Upper lobe of left lung (tissue), 6 donors: Measurements from ENCODE around the gene COX19. TPM values are rescaled to one million over a fixed set of nuclear protein-coding genes. Genes with fewer than 3 reads are reported as not detected.
"Not testable (repeated sequence)": the region's sequence is repeated elsewhere in the genome, so short reads cannot be mapped to it uniquely, and the experiment has no call there.

Experiments used
- ATAC-seq, 2 donors: fragments of 200-7000 bp; cut with Tn5 transposase; one replicate each; pipeline ENCODE4 v1.9.1; 2022; ENCODE audit warnings: mild to moderate bottlenecking in 2 of 2, moderate library complexity in 2 of 2; ENCODE audit not compliant: low FRiP score in 2 of 2
- DNase-seq, 2 donors: peaks; one replicate each; pipeline ENCODE4 v3.0.0-alpha.2; 2019 to 2020
- H3K27ac ChIP-seq, 4 donors: fragments of 200-600 bp; sonication (generic); one replicate each; pipeline ENCODE4 v1.5.1; 2016 to 2019
- H3K27me3 ChIP-seq, 4 donors: fragments of 200-600 bp; sonication (generic); one replicate each; pipeline ENCODE4 v1.5.1; 2017 to 2019
- H3K36me3 ChIP-seq, 4 donors: fragments of 200-600 bp; sonication (generic); one replicate each; pipeline ENCODE4 v1.5.1; 2016 to 2019
- H3K4me1 ChIP-seq, 4 donors: fragments of 200-600 bp; sonication (generic); one replicate each; pipeline ENCODE4 v1.5.1; 2018 to 2019
- H3K4me3 ChIP-seq, 4 donors: fragments of 200-600 bp; sonication (generic); one replicate each; pipeline ENCODE4 v1.5.1; 2017 to 2019; ENCODE audit warnings: mild to moderate bottlenecking in 2 of 4, moderate library complexity in 1 of 4
- H3K9me3 ChIP-seq, 4 donors: fragments of 200-600 bp; sonication (generic); one replicate each; pipeline ENCODE4 v1.5.1; 2018 to 2019
- CTCF ChIP-seq, 6 experiments: fragments of 450-650 bp in 4 of 6; fragments of 200-600 bp in 2 of 6; sonication (generic) in 2 of 6; IDR thresholded peaks; one replicate each; pipeline ENCODE4 v1.5.1; 2016 to 2019; ENCODE audit warnings: antibody characterized with exemption in 6 of 6
- EP300 ChIP-seq, 4 donors: sonication (generic); formaldehyde crosslinking; IDR thresholded peaks; one replicate each; pipeline ENCODE4 v1.5.1; 2017; ENCODE audit warnings: antibody characterized with exemption in 4 of 4, control low read depth in 2 of 4
- POLR2A ChIP-seq, 4 donors: fragments of 450-650 bp; IDR thresholded peaks; one replicate each; pipeline ENCODE4 v1.5.1; 2016 to 2017; ENCODE audit warnings: antibody characterized with exemption in 4 of 4, mild to moderate bottlenecking in 2 of 4
- POLR2AphosphoS5 ChIP-seq, 2 donors: sonication (generic); formaldehyde crosslinking; IDR thresholded peaks; one replicate each; pipeline ENCODE4 v1.5.1; 2017; ENCODE audit warnings: antibody characterized with exemption in 2 of 2
- WGBS, 2 donors: methylation state at CpG; one replicate each; pipeline ENCODE4 v1.1.5; 2017 to 2018; 5-methylcytosine and 5-hydroxymethylcytosine counted together
- total RNA-seq, 6 donors: library from RNA; depleted of rRNA in 4 of 6; stranded (reverse); fragments of >200 nt in 4 of 6; gene quantifications; one replicate each; pipeline versions ENCODE4 v1.1.0 to v1.2.1, GENCODE V29; 2016 to 2021
- donor health status: DM: no; HTN: no; CAD: no; lungs with moderate emphysema.
- donor health status: DM: no; HTN: yes; CAD: no; lungs with severe emphysema.

The COX19 gene
- total RNA-seq, 6 donors from 2014 or later = 9.1 to 25.1 (median 11.5) TPM

- H3K36me3 ChIP-seq = peaks cover 0 to 32% (median 19%) of the 10 kb centered on the region in 4 donors
- no peak overlapping the region for H3K27ac ChIP-seq
- ATAC-seq = no peak
- no peak overlapping the region for H3K4me3 ChIP-seq
- 94 to 95% methylated on average over 32 to 37 of the region's 37 CpGs for WGBS, 2 donors
- no peak for DNase-seq
- H3K4me1 ChIP-seq = peaks cover 0 to 5% (median 0%) of the 10 kb centered on the region in 4 donors
- TF ChIP-seq POLR2A (IDR thresholded peaks at IDR 0.05) (no peak), EP300 (IDR thresholded peaks at IDR 0.05) (no peak), POLR2AphosphoS5 (IDR thresholded peaks at IDR 0.05) (no peak), CTCF (IDR thresholded peaks at IDR 0.05) (no peak)
- no peaks in the 10 kb centered on the region for H3K9me3 ChIP-seq
- no peaks in the 10 kb centered on the region for H3K27me3 ChIP-seq
Measured at GRCh38 chr7:1008733-1009363, 33.5 kb upstream of the COX19 start.

DNA sequence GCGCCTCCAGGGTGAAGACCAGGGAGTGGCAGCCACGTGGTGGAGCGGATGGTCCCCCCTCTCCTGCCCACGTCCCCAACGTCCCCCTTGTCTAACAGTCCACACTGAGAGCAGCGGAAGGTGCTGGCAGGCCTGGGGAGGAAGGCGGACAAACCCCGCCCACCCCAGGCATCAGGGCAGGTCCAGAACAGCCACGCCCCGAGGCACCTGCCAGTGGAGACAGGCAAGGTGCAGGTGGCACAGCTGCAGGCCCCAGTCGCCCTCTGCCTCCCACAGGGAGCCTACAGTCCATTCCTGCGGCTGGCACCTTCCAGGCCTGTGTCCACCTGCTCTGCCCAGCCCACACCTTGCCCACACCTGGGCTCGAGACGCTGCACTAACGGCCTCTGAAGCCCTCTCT lies 32.6 kb upstream of the COX19 start:
- H3K4me3 ChIP-seq = no peak overlapping the region
- H3K9me3 ChIP-seq = no peaks in the 10 kb centered on the region
- H3K27me3 ChIP-seq = no peaks in the 10 kb centered on the region
- WGBS, 2 donors = 88 to 94% methylated on average over 9 to 14 of the region's 15 CpGs
- ATAC-seq (no peak), DNase-seq (no peak)
- TF ChIP-seq POLR2AphosphoS5 (IDR thresholded peaks at IDR 0.05) = no peak
- TF ChIP-seq CTCF (IDR thresholded peaks at IDR 0.05) = no peak
- TF ChIP-seq POLR2A (IDR thresholded peaks at IDR 0.05) = no peak
- no peak for TF ChIP-seq EP300 (IDR thresholded peaks at IDR 0.05)
- peaks cover 0 to 5% (median 0%) of the 10 kb centered on the region in 4 donors for H3K4me1 ChIP-seq
- no peak overlapping the region for H3K27ac ChIP-seq
- H3K36me3 ChIP-seq = peaks cover 0 to 32% (median 20%) of the 10 kb centered on the region in 4 donors

DNA sequence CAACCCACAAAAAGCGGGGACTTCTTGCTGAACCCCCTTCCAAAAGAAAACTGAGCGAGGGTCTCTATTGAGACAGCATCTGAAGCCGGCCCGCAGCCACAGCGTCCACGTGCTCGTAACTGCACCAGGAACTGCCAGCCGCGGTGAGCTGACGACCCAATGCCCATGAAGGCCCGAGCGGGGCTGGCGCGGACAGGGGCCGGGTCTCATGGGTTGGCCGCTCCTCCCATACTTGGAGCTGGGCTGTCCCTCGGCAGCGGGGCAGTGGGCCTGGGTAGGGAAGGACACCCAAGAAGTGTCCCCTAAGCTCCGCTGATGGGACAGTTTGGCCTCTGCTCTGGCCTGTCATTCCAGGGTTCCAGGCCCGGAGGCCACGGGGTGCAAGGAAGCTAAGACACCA lies 30.0 kb upstream of the COX19 start:
- H3K4me1 ChIP-seq = no peaks in the 10 kb centered on the region
- WGBS, 2 donors = 90 to 94% methylated on average over 7 to 21 of the region's 21 CpGs
- no peaks in the 10 kb centered on the region for H3K27me3 ChIP-seq
- ATAC-seq (no peak), DNase-seq (peak in 1 of 2 donors; percentile 74)
- peaks cover 0 to 32% (median 20%) of the 10 kb centered on the region in 4 donors for H3K36me3 ChIP-seq
- no peak overlapping the region for H3K4me3 ChIP-seq
- H3K9me3 ChIP-seq = no peaks in the 10 kb centered on the region
- TF ChIP-seq POLR2A (IDR thresholded peaks at IDR 0.05) (no peak), CTCF (IDR thresholded peaks at IDR 0.05) (no peak), POLR2AphosphoS5 (IDR thresholded peaks at IDR 0.05) (no peak), EP300 (IDR thresholded peaks at IDR 0.05) (no peak)
- H3K27ac ChIP-seq = no peak overlapping the region

- no peak for ATAC-seq
- Histone ChIP-seq H3K27ac (no peak overlapping the region), H3K4me1 (no peaks in the 10 kb centered on the region), H3K4me3 (no peak overlapping the region), H3K9me3 (no peaks in the 10 kb centered on the region), H3K27me3 (no peaks in the 10 kb centered on the region), H3K36me3 (peaks cover 0 to 32% (median 20%) of the 10 kb centered on the region in 4 donors)
- 89 to 94% methylated on average over 25 to 27 of the region's 32 CpGs for WGBS, 2 donors
- TF ChIP-seq CTCF (IDR thresholded peaks at IDR 0.05) (no peak), POLR2AphosphoS5 (IDR thresholded peaks at IDR 0.05) (no peak), POLR2A (IDR thresholded peaks at IDR 0.05) (no peak), EP300 (IDR thresholded peaks at IDR 0.05) (no peak)
- DNase-seq = peak in 1 of 2 donors; percentile 67
Measured at GRCh38 chr7:1004018-1004852, 28.9 kb upstream of the COX19 start.

DNA sequence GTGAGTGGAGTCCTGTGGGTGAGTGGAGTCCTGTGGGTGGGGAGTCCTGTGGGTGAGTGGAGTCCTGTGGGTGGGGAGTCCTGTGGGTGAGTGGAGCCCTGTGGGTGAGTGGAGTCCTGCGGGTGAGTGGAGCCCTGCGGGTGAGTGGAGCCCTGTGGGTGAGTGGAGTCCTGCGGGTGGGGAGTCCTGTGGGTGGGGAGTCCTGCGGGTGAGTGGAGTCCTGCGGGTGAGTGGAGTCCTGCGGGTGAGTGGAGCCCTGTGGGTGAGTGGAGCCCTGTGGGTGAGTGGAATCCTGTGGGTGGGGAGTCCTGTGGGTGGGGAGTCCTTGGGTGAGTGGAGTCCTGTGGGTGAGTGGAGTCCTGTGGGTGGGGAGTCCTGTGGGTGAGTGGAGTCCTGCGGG lies 27.1 kb upstream of the COX19 start:
- WGBS, 2 donors = 67% methylated on average over 3 of the region's 7 CpGs; no CpG with 5 or more reads in 1 of the 2 donors
- H3K9me3 ChIP-seq, H3K27me3 ChIP-seq, H3K4me1 ChIP-seq, H3K27ac ChIP-seq, ATAC-seq, H3K4me3 ChIP-seq: not testable (repeated sequence)
- peaks cover 0 to 25% (median 16%) of the 10 kb centered on the region in 4 donors for H3K36me3 ChIP-seq
- peak in 1 of 2 donors; percentile 27 for DNase-seq

DNA sequence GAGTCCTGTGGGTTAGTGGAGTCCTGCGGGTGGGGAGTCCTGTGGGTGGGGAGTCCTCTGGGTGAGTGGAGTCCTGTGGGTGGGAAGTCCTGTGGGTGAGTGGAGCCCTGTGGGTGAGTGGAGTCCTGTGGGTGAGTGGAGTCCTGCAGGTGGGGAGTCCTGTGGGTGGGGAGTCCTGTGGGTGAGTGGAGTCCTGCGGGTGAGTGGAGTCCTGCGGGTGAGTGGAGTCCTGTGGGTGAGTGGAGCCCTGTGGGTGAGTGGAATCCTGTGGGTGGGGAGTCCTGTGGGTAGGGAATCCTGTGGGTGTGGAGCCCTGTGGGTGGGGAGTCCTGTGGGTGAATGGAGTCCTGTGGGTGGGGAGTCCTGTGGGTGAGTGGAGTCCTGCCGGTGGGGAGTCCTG lies 26.7 kb upstream of the COX19 start:
- ATAC-seq = not testable (repeated sequence)
- WGBS, 2 donors = 84 to 100% methylated on average over 2 to 3 of the region's 4 CpGs

GRCh38 chr7:1001069-1001770 lies 25.9 kb upstream of the COX19 start:
- H3K27me3 ChIP-seq, H3K4me1 ChIP-seq, ATAC-seq, H3K4me3 ChIP-seq, H3K9me3 ChIP-seq, H3K27ac ChIP-seq: not testable (repeated sequence)
- 87 to 97% methylated on average over 5 to 9 of the region's 14 CpGs for WGBS, 2 donors
- peak in 1 of 2 donors; percentile 67 for DNase-seq
- peaks cover 0 to 27% (median 18%) of the 10 kb centered on the region in 4 donors for H3K36me3 ChIP-seq

More for the DNA sequence above, 26.7 kb upstream of the COX19 start:
- H3K36me3 ChIP-seq = peaks cover 0 to 26% (median 16%) of the 10 kb centered on the region in 4 donors
- not testable (repeated sequence) for H3K4me1 ChIP-seq, H3K27ac ChIP-seq, H3K4me3 ChIP-seq, DNase-seq, H3K9me3 ChIP-seq, H3K27me3 ChIP-seq
